ENCODE data around the gene C5orf15. TPM values are rescaled to one million over a fixed set of nuclear protein-coding genes. Genes with fewer than 3 reads are reported as not detected.

C5orf15 gene
- total RNA-seq: 10 to 100 TPM; 19.1 to 24.8 TPM

DNA sequence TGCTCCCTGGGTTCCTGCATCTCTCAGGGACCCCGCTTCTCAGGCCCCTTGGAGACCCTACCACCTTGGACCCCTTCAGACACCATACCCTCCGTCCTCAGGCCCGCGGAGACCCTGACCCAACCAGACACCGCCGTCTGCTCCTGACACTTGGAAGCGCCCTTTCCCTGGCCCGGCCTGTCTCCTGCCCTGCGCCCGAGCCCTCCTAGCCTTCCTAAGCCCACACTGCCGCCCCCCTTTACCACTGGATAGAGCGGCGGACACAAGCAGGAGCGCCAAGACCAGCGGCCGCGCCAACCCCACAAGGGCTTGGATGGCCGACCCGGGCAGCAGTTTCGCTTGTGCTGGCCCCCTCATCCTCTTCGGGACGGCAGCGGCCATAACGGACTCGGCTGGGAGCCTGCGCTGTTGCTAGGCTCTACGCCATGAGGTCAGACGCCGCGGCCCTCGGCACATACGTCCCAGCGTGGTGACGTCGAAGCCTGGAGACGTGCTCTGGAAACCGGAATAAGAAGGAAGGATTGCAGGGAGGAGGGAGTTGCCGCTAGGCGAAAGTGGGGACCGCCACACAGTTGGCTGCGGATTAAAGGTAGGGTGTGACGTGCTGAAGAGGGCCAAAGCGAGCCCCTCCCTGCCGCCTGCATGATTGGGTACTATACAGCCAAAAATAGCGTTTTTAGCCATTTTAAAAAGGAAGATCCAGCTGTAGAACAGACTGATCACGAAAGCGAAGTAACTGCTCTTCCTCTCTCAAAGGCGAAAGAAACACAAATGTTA, at the start of gene C5orf15:
Gene C5orf15 (minus strand): TSS at position 422 of the 777 bp plus-strand sequence. CDS start 41 bp downstream, at position 381.
- Mint-ChIP-seq H3K4me3 (peak within 1 kb of the TSS; percentile 95), H3K9me3 (no peaks in the 10 kb centered on the region), H3K27me3 (no peaks in the 10 kb centered on the region), H3K4me1 (peaks cover 30% of the 10 kb centered on the region), H3K27ac (peak within 1 kb of the TSS; percentile 97), H3K36me3 (peaks cover 20% of the 10 kb centered on the region)
- ATAC-seq (ENCODE audit: low read depth) (peak; percentile 97), DNase-seq (peak; percentile 89)
- POLR2A ChIA-PET: interaction anchor here (0.6 to 2.9 kb wide), 2 partner anchors 36 to 753 kb away, joined by 5 to 12 read pairs; partner anchors contain the start of gene VDAC1

DNA sequence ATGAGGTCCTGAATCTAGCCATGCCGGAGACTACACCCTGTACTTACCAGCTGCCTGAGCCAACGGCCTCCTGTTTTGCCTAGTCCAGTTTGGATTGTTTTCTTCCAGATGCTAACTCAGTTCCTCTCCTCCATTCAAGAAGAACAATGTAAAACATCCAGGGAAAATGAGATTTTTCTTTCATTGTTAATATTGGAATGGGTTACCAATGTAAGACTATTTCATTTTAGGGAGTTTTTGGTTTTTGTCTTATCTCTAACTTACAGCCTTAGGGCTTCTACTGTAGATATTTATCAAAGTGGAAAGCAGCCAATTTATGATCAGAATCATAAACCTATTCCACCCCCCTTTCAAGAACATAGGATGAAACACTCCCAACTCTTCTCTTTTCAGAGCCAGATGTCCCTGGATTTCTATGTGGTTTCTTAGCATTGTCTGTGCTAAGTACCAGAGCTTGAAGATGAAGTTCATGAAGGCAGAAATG, 39.9 kb upstream of the C5orf15 start:
- no peak for ATAC-seq (ENCODE audit: low read depth)
- no peaks in the 10 kb centered on the region for H3K36me3 Mint-ChIP-seq
- H3K27ac Mint-ChIP-seq: no peak overlapping the region
- no peak for DNase-seq
- POLR2A ChIA-PET: interaction anchor here (0.6 kb wide), 1 partner anchor 446 kb away, joined by 4 read pairs; no protein-coding TSS in a partner anchor
- H3K9me3 Mint-ChIP-seq: no peaks in the 10 kb centered on the region
- H3K27me3 Mint-ChIP-seq: peaks cover 20% of the 10 kb centered on the region
- no peak overlapping the region for H3K4me3 Mint-ChIP-seq
- H3K4me1 Mint-ChIP-seq: peaks cover 7% of the 10 kb centered on the region

DNA sequence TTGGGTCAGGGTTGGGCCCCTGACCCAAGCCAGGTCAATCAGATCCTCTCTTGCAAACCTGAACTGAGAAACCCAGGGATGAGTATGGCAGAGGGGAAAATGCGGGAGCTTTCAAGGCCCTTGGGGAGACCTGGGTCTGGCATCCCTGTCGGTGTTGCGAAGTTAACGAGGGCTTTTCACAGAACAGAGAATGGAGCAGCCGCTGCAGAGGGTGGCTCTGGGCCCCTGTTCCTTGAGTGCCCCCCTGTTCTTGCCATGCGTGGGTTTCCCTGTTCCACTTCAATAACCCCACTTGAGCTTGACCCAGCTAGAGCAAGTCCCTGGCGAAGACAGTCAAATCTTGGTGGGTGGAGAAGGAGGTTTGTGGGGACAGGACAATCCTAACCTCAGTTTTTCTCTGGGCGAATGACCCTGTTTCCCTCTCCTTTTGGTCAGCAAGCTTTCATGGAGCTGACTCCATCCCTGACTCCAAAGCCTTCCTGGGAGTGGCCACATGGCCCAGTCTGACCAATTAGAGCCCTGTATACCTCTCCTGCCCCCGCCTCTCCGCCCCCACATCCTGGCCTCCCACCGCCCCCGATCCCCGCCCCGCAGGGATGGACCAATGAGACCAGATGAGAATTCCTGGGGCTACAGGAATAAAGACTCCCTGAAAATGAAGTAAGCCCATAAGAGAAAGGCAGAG, 39.3 kb upstream of the C5orf15 start:
- DNase-seq (no peak), ATAC-seq (ENCODE audit: low read depth) (no peak)
- H3K27me3 Mint-ChIP-seq: peaks cover 15% of the 10 kb centered on the region
- H3K9me3 Mint-ChIP-seq: no peaks in the 10 kb centered on the region
- H3K4me3 Mint-ChIP-seq: no peak overlapping the region
- no peak overlapping the region for H3K27ac Mint-ChIP-seq
- peaks cover 10% of the 10 kb centered on the region for H3K4me1 Mint-ChIP-seq
- H3K36me3 Mint-ChIP-seq: no peaks in the 10 kb centered on the region
- POLR2A ChIA-PET: interaction anchor here (0.6 kb wide), 1 partner anchor 447 kb away, joined by 4 read pairs; no protein-coding TSS in a partner anchor

DNA sequence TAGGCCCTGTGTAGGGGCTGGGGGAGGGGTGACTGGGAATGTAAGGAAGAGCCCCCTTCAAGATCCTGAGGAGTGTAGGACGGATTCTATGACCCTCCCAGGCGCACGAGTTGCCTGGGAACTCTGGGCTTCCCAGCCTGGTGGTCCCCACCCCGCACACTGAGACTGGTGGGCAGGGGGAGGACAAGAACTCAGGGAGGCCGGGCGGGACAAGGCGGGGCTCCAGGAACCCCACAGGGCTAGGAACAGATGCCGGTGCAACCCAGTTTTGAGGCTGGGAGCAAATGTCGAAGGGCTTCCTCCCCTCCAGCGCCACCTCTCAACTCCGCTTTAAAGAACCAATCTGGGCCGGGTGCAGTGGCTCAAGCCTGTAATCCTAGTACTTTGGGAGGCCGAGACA, 37.7 kb upstream of the C5orf15 start:
- no peak for DNase-seq
- Mint-ChIP-seq H3K27me3 (peaks cover 3% of the 10 kb centered on the region), H3K27ac (peak overlapping the region; percentile 94), H3K4me1 (peaks cover 22% of the 10 kb centered on the region), H3K4me3 (peak overlapping the region; percentile 95), H3K9me3 (no peaks in the 10 kb centered on the region), H3K36me3 (peaks cover 7% of the 10 kb centered on the region)
- POLR2A ChIA-PET: interaction anchor here (0.6 to 1.8 kb wide), 3 partner anchors 21 to 249 kb away, joined by 3 to 4 read pairs (median 3); no protein-coding TSS in a partner anchor
- ATAC-seq (ENCODE audit: low read depth): no peak

DNA sequence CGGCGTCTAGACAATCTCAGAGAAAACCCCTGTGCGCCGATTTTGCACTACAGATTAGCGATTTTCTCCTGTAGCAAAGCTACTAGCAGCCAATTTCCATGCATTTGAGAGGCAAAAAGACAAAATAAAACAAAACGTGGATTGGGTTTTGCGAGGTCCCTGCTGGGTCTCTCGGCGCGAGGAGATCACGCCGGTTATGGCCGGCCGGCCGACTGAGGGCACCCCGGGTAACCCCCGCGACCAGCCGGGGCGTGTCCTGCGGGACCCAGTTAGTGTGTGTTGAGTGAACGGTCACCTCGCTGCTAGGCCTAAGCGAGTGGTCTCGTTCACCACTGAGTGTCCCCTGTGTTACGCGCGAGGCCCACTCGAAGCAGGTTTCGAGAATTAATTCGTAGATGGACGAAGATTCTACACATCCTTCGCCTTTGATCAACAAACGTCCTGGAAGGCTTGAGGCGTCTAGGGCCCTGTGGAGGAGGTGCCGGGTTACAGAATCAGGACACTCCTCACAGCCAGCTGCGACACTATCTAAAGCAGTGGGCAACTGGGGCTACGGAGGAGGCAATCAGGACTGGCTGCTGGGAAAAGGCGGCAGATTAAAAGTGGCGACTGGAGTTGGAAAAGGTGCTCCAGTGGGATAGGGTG, 37.1 kb upstream of the C5orf15 start:
- POLR2A ChIA-PET: interaction anchor here (0.6 to 2.7 kb wide), 16 partner anchors 9 to 954 kb away, joined by 3 to 12 read pairs (median 3); partner anchors contain the start of genes C5orf15, DDX46, HSPA4 and PPP2CA
- H3K4me1 Mint-ChIP-seq: peaks cover 26% of the 10 kb centered on the region
- H3K36me3 Mint-ChIP-seq: peaks cover 8% of the 10 kb centered on the region
- peak overlapping the region; percentile 95 for H3K4me3 Mint-ChIP-seq
- ATAC-seq (ENCODE audit: low read depth) (no peak), DNase-seq (peak; percentile 54)
- peak overlapping the region; percentile 94 for H3K27ac Mint-ChIP-seq
- H3K27me3 Mint-ChIP-seq: no peaks in the 10 kb centered on the region
- no peaks in the 10 kb centered on the region for H3K9me3 Mint-ChIP-seq

DNA sequence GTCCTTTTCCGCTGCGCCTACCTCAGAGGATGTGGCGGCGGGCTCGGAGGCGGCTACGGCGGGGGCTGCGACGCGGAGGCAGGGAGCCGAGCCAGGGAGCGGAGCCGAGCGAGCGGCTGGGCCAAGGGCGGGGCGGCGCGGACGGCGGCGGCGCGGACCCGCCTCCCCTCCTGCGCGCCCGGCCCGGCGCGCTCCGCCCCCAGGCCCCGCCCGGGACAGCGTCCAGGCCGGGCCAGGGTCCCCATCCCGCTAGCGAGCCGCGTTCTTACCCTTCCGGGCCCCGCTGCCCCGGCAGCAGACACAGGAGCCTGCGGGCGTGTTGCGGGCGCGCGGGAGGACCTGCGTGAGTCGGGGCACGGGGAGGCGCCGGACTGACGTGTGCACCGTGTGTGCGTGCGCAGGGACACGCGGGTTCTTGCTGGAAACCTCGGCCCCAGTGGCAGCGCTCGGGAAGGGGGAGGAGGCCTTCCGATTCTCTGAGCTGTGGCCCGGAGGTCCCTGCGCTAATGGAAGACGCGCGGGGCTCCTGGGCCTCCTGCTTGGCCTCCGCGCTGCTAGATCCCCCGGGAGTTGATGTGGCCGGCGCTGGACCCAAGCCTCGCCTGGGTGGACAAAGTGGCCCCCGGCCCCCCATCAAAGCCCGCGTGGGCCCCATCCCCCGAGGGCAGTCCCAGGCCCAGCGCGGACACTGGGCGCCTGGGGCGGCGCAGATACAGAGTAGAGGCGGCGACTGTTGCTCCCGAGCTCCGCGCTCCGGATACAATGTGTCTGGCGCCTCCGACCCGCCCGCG, 36.4 kb upstream of the C5orf15 start, which contains the start of gene VDAC1:
Gene VDAC1 (minus strand): TSS at position 350 of the 791 bp plus-strand sequence. CDS start 11,963 bp downstream, outside the sequence.
- Mint-ChIP-seq H3K4me1 (peaks cover 32% of the 10 kb centered on the region), H3K27me3 (no peaks in the 10 kb centered on the region), H3K9me3 (no peaks in the 10 kb centered on the region), H3K36me3 (peaks cover 8% of the 10 kb centered on the region), H3K27ac (peak within 1 kb of the TSS; percentile 95), H3K4me3 (peak within 1 kb of the TSS; percentile 95)
- POLR2A ChIA-PET: interaction anchor here (0.6 to 2.7 kb wide), 22 partner anchors 8 to 1180 kb away, joined by 3 to 12 read pairs (median 3); partner anchors contain the start of genes C5orf15, DDX46, HSPA4 and PPP2CA
- DNase-seq: peak; percentile 89
- ATAC-seq (ENCODE audit: low read depth): peak; percentile 84

DNA sequence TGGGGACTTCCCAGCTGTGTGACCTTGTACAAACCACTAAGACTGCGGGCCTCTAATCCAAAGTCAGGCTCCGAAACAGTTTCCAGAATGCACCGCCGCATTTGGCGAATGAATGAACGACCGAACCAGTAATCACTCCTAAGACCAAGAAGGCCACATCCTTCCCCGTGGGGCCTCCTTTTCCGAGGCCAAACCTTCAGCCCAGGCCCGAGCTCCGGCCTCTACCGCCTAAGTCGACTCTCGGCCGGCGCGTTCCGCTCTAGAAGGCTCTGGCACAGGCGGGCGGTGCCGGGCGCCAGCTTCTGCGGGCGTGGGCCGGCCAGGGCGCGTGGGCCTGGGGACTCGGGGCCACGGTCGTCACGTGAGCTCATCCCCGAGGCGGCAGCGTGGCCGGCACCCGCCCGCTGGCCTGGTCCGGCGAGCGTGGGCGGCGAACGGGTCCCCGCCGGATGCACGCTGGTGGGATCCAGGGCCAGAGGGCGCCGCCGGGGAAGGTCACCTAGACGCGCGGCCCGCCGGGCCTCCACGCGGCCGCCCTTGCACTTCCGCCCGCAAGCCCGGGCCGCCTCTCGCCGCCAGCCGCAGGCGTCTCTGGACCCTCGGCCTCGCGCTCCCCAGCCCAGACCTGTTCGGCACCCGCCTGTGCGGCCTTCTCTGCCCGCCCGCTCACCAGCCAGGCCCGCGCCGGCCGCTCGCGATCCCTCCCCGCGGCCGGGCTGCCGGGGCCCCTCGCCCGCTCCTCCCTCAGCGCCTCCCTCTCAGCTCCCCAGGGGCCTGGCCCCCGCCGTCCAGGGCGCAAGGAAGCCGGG, 35.6 kb upstream of the C5orf15 start:
- POLR2A ChIA-PET: interaction anchor here (0.5 to 2.7 kb wide), 18 partner anchors 11 to 1179 kb away, joined by 3 to 12 read pairs (median 4); partner anchors contain the start of genes C5orf15, DDX46, PPP2CA and SKP1
- Mint-ChIP-seq H3K27ac (peak overlapping the region; percentile 95), H3K4me1 (peaks cover 37% of the 10 kb centered on the region)

DNA sequence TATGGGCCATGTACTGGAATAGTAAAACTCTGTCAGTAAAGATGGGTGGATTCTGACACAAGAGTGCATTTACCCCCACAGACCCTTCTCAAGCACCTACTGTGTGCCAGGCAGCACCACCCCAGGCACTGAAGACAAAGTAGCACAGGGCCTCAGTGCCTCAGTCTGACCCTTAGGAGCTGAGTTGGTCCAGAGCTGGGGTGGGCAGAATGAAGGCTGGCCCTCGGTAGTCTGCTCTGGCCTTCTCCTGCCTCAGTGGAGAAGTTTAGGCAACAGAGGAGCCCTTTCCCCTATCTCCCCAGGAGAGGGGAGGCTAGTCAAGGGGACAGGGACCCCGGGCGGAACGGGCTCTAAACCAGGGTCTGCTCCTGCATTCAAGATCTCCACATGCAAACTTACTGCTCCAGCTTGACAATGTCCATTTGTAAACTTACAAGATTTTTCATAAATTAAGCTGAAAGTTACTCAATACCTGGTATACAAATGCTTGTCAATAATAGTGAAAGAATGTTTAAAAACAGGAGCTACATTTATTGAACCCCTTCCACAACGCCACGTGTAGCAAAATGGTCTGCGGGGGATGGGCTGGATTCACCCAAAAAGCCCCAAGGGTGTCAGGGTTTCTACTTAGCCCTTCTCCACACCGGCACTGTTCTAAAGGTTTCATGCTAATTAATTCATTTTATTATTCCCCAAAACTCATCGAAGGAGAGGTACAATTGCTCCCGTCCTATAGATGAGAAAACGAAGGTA, 34.8 kb upstream of the C5orf15 start:
- Mint-ChIP-seq H3K9me3 (no peaks in the 10 kb centered on the region), H3K27me3 (no peaks in the 10 kb centered on the region), H3K36me3 (peaks cover 8% of the 10 kb centered on the region), H3K4me1 (peaks cover 40% of the 10 kb centered on the region), H3K27ac (peak overlapping the region; percentile 95), H3K4me3 (peak overlapping the region; percentile 93)
- ATAC-seq (ENCODE audit: low read depth) (no peak), DNase-seq (no peak)
- POLR2A ChIA-PET: interaction anchor here (0.5 to 2.7 kb wide), 10 partner anchors 11 to 630 kb away, joined by 3 to 12 read pairs (median 4); partner anchors contain the start of genes C5orf15, PPP2CA, SKP1 and UBE2B

More for the DNA sequence above, 35.6 kb upstream of the C5orf15 start:
- DNase-seq (no peak), ATAC-seq (ENCODE audit: low read depth) (peak; percentile 2)
- peaks cover 8% of the 10 kb centered on the region for H3K36me3 Mint-ChIP-seq
- peak overlapping the region; percentile 93 for H3K4me3 Mint-ChIP-seq
- no peaks in the 10 kb centered on the region for H3K9me3 Mint-ChIP-seq
- no peaks in the 10 kb centered on the region for H3K27me3 Mint-ChIP-seq

DNA sequence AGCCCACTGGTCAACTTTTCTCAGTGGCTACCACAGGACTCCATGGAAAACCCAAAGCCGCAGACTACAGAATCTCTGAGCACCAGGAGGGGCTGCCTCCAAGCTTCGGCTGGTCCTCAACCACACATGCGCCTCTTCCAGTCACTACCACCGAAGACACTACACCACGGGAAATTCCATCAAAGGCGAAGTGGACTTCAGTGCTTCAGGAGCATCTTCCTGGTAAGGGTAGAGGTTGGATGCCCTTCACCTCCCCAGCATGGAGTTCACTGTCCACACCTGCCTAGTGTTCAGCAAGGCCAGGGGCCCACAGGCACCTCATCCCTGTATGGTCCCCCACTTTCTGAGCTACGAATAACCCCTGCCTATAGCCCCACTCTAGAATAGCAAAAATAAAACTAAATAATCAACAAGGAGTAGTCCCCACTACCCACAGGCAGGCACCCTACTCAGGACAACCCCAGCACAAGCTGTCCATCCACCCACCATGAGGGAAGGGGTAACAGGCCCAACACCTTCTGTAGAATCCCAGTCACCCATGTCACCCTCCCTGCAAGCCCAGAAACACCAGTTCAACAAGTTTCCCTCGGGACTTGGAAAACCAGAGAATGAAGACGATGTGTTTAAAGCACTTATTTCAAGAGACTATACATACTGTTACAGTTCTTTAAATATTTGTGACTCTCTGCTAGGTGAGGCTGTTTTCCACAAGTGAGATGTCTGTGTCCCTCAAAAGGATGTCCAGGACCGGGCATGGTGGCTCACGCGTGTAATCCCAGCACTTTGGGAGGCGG, 33.7 kb upstream of the C5orf15 start:
- DNase-seq: no peak
- no peaks in the 10 kb centered on the region for H3K27me3 Mint-ChIP-seq
- H3K4me1 Mint-ChIP-seq: peaks cover 40% of the 10 kb centered on the region
- no peaks in the 10 kb centered on the region for H3K9me3 Mint-ChIP-seq
- peak overlapping the region; percentile 72 for H3K27ac Mint-ChIP-seq
- no peak for ATAC-seq (ENCODE audit: low read depth)
- peak overlapping the region; percentile 93 for H3K4me3 Mint-ChIP-seq
- H3K36me3 Mint-ChIP-seq: peaks cover 8% of the 10 kb centered on the region
- POLR2A ChIA-PET: no interaction called here

DNA sequence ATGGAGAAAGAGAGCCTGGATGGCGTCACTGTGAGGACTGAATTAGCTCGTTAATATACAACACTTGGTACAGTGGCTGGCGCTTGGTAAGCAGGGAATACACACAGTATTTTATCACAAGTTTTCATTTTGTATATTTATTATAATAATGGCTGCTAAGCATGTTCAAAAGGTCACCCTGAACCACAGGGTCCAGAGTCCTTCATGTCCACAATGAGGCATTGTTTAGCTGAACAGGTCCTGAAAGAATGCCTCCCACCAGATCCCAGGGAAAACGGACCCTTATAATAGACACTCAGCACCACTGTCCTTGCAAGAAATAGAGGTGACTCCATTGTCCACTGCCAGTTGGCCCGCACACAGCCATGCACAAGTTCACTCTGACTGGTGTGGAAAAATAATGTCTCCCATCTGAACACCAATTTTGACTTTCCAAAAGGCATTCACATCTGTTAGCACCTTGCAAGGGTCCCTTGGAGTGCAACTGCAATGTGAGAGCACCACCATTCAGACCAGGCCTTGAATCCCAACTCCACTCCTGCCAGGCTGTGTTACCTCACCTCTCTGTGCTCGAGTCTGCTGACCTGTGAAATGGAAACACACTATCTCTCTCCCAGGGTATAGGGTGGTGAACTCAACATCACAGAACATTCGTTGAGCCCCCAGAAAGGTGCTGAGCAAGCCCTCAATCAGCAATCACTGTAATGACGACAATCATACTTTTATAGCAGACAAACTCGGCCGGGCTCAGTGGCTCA, 32.5 kb upstream of the C5orf15 start:
- POLR2A ChIA-PET: no interaction called here
- H3K4me1 Mint-ChIP-seq: peaks cover 45% of the 10 kb centered on the region
- no peaks in the 10 kb centered on the region for H3K9me3 Mint-ChIP-seq
- DNase-seq (no peak), ATAC-seq (ENCODE audit: low read depth) (no peak)
- H3K4me3 Mint-ChIP-seq: no peak overlapping the region
- peaks cover 8% of the 10 kb centered on the region for H3K36me3 Mint-ChIP-seq
- no peaks in the 10 kb centered on the region for H3K27me3 Mint-ChIP-seq
- H3K27ac Mint-ChIP-seq: peak overlapping the region; percentile 9
